Fibroblast of peridontal ligament (primary cell): Measurements from ENCODE around the gene GRWD1.

ENCODE experiments used
- DNase-seq: peaks from one replicate; pipeline ENCODE4 v3.0.0-alpha.2; 2010; ENCODE audit errors: extremely low read depth

Gene GRWD1

DNA sequence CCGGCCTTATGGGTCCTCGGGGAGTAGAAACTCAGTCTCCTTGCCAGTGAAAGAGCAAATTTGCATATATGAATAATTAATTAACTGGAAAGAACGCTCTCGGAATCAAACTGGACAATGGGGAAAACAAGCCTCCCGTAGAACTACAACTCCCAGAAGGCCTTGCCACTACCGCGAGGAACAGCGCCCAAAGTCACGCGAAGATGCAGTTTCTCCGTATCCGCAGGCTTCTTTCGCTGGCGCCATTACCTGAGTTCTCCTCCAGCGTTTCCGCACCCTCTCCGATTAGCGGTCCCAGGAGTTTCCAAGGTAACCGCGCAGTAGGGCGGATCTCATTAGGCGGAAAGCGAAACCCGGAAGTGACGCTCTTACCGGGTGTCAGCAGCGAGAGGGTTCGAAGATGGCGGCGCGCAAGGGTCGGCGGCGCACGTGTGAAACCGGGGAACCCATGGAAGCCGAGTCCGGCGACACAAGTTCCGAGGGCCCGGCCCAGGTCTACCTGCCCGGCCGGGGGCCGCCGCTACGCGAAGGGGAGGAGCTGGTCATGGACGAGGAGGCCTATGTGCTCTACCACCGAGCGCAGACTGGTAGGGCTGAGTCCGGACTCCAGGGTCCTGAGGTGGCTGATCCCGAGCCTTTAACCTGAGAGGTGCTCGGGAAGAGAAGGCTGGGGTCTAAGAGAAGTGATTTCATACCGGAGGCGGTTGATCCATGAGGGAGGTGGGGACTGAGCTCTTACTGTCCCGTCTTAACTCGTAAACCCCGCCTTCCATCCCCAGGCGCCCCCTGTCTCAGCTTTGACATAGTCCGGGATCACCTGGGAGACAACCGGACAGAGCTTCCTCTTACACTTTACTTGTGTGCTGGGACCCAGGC is at the start of gene GRWD1:
TSS of gene GRWD1 (plus strand) at position 378 of the 876 bp plus-strand sequence. CDS start at position 401, 23 bp downstream.
- peak; percentile 93 for DNase-seq

DNA sequence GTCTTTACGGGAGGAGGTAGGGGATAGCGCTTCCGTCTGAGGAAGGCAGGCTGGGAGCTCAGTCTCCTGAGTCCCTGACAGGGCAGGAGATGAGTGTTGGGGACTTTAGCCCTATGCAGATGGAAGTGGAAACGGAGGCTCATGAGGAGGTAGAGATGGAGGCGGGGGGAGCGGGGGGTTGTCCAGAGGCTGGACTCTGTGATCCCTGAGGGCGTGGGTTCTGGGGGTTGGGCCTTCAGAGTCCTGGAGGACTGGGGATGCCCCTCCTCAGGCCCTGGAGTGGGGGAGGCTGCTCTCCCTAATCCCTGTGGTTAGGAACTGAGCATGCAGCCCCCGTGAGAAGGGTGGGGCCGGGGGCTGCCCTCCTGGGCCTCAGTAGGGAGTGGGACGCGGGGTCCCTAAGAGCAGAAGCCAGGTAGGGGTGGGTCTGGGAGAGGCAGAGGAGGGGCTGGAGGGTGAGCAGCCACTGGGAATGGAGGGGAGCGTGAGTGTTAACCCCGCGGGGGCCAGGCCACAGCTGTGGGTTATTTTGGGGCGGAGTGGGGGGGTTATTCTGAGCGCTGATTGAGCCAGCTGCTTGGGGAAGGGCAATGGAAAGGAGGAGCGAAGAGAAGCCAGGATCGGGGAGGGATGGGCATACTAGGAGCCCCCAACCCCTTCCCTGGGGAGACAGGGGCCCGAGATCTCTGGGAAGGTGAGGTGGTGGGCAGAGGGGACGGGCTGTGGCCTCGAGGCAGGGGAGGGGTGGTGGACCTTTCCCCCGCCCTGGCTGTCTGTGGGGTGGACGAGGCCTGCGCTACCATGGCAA is 49.6 kb upstream of the GRWD1 start:
- no peak for DNase-seq

DNA sequence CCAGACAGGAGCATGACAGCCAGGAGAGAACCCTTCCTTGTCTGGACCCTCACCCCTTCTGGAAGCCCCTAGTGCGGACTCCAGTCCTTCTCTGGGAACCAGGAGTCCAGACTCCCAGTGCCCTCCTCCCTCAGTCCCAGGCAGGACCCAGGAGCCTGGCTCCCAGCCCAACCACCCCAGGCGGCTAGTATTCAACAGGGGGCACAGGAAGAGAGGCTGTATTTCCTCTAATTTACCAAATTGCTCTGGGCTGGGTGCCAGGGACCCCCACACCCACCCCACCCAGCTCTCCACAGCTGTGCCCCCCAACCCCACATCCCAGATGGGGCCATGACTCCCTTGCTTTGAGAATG is 49.0 kb upstream of the GRWD1 start:
- DNase-seq: no peak

DNA sequence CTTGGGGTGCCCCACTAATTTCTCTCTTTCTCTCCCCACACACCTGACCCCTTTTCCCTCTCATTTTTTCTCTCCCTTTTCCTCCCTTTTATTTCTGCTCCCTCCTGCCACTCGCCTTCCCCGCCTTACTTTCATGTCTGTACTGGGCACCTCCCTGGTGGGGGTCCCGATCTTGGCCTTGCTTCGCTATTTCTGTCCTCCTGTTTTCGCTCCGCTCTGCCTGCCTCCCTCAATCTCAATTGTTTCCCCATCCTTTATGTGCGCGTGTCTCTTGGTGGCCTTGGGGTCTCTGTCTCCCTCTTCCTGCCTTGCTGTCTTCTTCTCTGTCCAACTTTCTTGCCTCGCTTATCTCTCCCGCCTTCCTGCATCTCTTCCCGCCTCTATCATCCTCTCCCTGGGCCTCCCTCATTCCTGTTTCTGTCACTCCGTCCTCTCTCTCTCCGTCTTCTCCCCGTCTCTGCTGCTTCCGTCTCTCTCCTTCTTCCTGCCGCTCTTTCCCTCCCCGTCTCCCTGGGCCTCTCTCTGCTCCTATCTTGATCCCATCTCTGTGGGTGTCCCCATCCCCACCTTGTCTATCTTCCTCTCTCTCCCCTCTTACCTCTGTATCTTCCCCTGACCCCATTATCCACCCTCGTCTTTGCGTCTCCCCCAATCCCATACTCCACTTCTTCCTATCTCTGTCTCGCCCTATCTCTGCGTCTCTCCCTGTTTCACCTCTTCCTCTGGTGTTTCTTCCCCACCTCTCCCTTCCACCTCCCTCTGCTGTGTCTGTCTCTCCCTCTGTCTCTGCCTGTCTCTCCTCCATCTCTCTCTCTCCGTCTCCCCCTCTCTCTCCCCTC is 48.3 kb upstream of the GRWD1 start:
- DNase-seq: no peak

DNA sequence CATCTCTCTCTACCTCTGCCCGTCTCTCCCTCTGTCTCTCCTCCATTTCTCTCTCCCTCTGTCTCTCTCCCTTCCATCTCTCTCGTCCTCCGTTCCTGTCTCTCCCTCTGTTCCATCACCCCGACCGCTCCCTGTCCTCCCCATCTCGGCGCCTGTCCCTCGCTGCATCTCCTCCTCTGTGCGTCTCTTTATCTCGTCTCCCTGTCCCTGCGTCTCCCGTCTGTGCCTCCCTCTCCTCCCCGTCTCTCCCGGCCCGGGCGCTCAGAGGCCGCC is 47.7 kb upstream of the GRWD1 start:
- DNase-seq: no peak

DNA sequence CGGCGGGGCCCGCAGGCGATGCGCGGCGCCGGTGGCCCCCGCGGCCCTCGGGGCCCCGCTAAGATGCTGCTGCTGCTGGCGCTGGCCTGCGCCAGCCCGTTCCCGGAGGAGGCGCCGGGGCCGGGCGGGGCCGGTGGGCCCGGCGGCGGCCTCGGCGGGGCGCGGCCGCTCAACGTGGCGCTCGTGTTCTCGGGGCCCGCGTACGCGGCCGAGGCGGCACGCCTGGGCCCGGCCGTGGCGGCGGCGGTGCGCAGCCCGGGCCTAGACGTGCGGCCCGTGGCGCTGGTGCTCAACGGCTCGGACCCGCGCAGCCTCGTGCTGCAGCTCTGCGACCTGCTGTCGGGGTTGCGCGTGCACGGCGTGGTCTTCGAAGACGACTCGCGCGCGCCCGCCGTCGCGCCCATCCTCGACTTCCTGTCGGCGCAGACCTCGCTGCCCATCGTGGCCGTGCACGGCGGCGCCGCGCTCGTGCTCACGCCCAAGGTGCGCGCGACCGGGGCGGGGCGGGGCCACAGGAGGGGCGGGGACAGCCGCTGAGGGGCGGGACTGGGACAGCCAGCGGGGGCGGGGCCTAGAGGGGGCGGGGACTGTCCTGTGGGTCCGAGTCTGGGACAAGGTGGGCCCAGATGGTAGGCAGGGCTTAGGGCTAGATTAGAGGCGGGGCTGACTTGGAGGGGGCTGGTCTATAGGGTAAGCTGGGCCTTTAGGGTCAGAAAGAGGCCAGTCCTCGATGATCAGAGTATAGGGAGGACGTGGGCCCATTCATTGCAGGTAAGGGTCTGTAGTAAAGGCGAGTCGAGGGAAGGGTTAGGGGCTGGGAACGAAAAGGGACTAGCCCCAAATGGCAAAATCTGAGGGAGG is 47.2 kb upstream of the GRWD1 start:
- DNase-seq: peak; percentile 54

DNA sequence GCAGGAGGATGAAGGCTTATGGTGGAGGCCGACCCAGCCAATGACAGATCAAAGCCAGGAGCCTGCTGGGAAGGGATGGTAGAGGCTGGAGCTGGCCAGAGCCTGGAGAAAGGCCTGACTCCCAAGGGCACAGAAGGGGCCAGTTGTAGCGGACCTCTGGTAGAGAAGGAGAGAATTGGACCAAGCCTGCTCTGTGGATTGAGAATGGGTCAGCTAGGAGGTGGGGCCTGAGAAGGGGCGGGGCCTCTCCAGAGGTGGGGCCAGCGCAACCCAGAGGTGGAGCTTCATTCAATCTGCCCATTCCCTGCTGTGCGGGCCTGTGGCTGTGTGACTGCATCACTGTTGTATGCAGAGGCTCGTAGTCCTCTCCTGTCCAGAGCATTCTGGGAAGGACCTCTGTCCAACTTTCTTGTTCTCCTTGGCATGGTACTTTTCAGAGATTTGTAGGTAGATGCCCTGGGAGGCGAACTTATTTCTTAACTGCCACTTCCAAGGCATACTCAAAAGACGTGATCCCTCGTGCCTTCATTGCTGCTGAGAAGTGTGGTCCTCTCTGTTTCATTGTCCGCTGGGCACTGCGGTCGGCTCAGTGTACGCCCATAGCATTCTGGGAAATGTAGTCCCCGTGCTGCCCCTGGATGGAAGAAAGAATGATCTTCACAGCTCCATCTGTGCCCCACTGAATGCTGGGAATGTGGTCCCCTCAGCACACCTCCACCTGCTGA is 45.6 kb upstream of the GRWD1 start:
- DNase-seq: peak; percentile 77

DNA sequence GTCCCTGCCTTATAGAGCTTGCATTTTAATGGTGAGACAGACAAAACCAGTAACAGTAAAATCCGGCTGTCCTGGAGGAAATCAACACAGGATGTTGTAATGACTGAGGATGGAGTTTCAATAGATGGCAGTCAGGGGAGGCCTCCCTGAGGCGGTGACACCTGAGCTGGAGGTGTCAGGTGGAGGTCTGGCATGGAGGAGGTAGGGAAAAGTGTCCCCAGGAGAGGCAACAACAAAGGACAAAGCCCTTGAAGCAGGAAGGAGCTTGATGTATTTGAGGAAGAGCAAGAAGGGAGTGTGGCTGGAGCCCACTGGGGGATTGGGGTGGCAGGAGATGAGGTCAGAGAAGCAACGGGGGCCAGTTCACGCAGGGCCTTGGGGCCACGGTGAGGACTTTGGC is 44.5 kb upstream of the GRWD1 start:
- no peak for DNase-seq

DNA sequence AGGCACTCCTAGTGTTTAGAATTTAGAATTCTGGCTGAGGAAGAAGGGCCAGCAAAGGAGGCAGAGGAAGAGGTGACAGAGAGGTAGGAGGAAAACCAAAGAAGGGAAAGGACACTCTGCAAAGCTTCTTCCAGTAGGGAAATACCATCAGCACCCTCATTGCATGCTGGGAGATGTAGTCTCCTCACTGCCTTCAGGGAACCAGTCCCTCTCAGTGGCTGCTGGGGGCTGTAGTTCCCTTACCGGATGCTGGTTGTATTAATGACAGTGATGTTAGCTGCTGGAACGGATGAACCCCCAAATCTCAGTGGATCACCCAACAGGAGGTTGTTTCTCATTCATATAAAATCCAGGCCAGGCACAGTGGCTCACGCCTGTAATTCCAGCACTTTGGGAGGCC is 42.2 kb upstream of the GRWD1 start:
- DNase-seq: peak; percentile 41

DNA sequence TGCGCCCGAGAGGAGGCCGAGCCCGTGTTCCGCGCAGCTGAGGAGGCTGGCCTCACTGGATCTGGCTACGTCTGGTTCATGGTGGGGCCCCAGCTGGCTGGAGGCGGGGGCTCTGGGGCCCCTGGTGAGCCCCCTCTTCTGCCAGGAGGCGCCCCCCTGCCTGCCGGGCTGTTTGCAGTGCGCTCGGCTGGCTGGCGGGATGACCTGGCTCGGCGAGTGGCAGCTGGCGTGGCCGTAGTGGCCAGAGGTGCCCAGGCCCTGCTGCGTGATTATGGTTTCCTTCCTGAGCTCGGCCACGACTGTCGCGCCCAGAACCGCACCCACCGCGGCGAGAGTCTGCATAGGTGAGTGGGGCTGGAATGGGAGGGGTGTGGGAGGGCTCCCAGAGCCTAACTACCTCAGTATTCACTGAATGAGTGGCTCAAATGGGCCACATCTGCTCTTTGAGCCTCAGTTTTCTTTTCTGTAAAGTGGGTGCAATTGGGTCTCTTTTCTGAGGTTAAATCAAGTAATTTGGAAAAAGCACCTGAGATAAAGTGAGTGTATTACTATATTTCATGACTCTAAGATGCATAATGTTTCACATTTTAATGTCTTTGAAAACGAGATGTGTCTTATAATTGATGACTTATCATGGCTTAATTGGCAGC is 40.6 kb upstream of the GRWD1 start:
- DNase-seq: no peak

DNA sequence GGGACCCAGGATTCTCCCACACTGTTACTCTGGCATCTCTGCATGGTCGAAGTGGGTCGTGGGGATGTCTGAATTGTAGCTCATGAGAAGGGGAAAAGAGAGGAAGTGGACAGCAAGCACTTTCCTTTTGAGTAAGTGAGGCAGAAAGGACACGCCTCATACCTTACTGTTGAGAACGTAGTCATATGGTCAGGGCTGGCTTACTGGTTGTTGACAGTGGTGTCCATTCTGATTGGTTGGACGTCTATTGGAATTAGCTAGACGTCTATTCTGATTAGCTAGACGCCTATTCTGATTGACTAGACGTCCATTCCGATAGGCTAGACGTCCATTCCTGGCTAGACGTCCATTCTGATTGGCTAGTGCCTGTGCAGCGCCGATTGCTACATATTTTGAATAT is 39.9 kb upstream of the GRWD1 start:
- no peak for DNase-seq

DNA sequence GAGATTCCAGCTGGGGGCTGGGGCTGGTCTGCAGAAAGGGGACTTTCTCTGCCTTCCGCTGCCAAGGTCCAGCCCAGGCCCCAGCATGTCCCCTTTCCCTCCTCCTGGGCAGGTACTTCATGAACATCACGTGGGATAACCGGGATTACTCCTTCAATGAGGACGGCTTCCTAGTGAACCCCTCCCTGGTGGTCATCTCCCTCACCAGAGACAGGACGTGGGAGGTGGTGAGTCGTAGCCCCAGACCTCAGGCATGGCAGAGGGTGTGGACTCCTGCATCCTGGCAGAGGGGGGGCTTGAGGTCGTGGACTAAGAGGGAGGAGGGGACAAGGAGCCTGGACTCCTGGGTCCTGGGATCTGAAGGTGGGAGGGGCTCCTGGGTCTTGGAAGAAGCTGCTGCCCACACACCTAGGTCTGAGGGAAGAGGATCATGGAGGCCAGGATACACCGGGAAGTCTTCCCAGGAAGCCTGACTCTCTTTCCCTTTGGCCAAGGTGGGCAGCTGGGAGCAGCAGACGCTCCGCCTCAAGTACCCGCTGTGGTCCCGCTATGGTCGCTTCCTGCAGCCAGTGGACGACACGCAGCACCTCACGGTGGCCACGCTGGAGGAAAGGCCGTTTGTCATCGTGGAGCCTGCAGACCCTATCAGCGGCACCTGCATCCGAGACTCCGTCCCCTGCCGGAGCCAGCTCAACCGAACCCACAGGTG is 31.8 kb upstream of the GRWD1 start:
- no peak for DNase-seq

DNA sequence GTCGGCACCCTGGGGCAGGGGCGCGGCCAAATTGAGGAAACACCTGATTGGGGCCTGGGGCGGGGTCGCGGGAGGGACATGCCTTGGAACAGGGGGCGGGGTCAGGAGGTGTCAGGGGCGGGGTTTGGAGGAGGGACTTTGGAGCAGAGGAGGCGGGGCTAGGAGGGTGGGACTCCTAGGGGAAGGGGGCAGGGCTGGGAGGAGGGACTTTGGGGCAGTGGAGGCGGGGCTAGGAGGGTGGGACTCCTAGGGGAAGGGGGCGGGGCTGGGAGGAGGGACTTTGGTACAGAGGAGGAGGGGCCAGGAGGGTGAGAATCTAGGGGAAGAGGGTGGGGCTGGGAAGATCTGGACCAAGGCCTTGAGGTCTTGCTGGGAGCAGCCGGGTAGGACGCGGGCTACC is 30.4 kb upstream of the GRWD1 start:
- no peak for DNase-seq

DNA sequence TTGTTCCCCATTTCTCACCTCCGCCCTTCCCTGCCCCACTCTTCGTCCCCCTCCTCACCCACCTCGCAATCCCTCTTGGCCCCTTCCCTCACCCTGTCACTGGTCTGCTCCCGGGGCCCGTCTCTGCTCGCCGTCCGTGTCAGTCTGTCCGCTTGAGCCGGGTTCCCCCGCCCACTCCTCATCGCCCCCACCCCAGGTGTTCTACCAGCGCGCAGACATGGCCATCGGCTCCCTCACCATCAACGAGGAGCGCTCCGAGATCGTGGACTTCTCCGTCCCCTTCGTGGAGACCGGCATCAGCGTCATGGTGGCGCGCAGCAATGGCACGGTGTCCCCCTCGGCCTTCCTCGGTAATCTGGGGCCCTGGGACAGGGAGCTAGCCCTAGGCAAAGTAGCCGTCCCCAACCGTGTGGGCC is 30.0 kb upstream of the GRWD1 start:
- DNase-seq: no peak

DNA sequence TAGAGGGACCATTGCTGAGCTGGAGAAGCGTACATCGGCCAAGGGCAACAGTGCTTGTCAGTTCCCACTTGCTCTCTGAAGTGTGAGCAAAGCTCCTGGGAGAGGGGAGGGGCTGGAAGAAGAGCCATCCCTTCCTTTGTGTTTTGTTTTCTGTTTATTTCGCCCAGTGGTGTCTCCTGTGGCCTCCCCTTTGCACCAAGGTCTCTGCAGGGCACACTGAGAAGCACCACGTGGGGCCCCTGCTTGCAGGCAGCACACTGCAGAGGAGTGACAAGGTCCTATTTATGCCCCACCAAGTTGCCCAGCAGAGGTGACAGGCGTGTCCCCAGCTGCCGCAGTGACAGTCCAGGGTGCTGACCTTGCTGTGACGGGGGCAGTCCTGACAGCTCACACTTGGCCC is 28.4 kb upstream of the GRWD1 start:
- no peak for DNase-seq

DNA sequence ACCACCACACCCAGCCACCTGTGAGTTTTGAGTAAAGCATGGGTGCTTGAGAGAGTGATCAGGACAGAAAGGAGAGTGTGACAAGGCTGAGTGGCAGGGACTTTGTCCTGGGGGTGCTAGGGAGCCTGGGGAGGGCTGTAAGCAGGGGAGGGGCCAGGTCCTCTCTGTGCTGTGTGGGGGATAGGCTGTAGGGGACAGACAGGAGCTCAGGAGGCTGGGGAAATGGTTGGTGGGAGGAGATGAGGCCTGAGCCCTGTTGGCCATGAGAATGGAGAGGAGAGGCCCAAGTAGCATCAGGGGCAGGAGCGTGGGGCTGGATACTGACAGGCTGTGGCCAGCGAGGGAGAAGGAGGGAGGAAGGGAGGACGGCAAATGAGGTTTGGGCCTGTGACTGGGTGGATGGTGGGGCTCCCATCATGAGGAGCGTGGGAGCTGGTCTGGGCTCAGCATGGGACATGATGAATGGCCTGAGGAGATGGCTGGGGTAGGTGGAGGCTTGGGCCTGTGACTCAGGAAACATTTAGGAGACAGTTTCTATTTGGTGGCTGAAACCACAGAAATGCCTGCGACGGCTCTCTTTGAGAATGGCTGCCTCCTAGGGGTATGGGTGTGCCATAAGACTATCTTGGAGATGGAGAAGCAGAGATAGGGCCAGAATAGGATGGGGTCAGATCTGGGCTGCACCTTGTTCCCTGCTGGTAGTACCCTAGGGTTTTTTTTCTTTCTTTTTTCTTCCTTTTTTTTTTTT is 27.3 kb upstream of the GRWD1 start:
- DNase-seq: peak; percentile 23

DNA sequence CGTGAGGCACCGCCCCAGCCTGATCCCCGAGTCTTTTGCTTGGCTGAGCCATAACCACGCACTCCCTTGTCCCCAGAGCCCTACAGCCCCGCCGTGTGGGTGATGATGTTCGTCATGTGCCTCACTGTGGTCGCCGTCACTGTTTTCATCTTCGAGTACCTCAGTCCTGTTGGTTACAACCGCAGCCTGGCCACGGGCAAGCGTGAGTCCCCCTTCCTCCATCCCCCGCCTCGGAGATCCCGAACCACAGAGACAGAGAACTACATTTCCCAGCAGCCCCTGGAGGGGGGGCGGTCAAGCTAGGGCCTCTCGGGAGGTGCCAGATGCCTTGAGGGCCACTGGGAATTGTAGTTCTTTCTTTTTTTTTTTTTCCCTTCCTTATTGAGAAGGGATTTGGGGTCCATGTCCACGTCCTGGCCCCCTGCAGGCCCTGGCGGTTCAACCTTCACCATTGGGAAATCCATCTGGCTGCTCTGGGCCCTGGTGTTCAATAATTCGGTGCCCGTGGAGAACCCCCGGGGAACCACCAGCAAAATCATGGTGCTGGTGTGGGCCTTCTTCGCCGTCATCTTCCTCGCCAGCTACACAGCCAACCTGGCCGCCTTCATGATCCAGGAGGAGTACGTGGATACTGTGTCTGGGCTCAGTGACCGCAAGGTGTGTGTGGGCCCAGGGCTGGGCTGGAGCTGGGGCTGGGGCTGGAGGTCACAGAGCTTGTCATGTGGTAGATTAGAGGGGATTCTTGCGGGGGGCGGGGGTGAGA is 26.4 kb upstream of the GRWD1 start:
- peak; percentile 20 for DNase-seq

DNA sequence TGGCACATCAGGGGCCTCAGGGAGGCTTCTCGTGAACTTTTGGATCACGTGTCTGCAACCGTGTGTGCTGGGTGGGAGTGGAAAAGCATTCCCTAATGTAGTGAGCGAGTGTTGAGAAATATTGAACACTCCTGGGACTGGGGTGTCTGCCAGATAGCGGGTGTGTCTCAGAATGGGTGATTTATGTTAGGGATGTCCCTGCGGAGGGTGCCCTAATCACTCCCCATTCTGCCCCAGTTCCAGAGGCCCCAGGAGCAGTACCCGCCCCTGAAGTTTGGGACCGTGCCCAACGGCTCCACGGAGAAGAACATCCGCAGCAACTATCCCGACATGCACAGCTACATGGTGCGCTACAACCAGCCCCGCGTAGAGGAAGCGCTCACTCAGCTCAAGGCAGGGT is 24.2 kb upstream of the GRWD1 start:
- DNase-seq: no peak
